SIG-M5 treated with dmso at 0.1 percent for 504 hours (cell line): Measurements from ENCODE around the gene NRGN.
A peak's percentile ranks its signal among the peaks of the same experiment; 100 is the strongest.

Source experiments
- DNase-seq: peaks from one replicate; lab custom pipeline; 2025; ENCODE audit not compliant: unreplicated experiment; lab: John Stamatoyannopoulos, UW

NRGN gene

GRCh38 chr11:124738713-124739478, 846 bp upstream of the NRGN start:
- no peak for DNase-seq

GRCh38 chr11:124740277-124740882, 638 bp downstream of the NRGN start:
- peak; percentile 59 for DNase-seq

GRCh38 chr11:124742555-124742954, 2.8 kb downstream of the NRGN start:
- no peak for DNase-seq

- no peak for DNase-seq
These were observed 3.3 kb downstream of the NRGN start for GRCh38 chr11:124743050-124743449.

GRCh38 chr11:124745270-124745834, 5.6 kb downstream of the NRGN start:
- DNase-seq, result no peak

DNA sequence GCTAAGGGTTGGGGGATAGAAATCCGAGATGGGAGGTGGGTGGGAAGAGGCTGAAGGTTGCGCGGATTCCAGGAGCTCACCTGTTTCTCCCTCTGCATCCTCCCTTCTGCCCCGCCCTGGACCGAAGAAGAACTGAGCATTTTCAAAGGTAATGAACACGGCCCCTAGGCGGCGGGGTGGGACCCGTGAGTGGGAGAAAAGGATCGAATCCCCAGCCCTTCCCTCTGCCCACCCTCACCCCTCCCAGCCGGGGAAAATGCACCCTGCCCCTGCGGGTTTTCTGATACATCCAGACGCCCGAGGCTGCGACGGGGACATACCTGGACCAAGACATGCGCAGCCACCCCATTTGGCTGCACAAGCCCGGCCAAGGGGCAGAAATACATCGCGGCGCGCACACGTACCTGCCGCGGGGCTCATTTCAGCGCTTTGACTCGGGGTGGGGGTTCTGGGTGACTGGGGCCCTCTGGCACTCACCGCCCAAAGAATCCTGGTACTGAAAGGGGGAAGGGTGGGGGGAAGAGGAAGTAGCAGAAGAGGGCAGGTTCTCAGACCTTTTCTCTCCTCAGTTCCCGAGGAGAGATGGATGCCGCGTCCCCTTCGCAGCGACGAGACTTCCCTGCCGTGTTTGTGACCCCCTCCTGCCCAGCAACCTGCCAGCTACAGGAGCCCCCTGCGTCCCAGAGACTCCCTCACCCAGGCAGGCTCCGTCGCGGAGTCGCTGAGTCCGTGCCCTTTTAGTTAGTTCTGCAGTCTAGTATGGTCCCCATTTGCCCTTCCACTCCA, 6.3 kb downstream of the NRGN start:
- DNase-seq, result peak; percentile 30

- peak; percentile 55 for DNase-seq
These were observed 7.0 kb downstream of the NRGN start for GRCh38 chr11:124746621-124747243.

DNA sequence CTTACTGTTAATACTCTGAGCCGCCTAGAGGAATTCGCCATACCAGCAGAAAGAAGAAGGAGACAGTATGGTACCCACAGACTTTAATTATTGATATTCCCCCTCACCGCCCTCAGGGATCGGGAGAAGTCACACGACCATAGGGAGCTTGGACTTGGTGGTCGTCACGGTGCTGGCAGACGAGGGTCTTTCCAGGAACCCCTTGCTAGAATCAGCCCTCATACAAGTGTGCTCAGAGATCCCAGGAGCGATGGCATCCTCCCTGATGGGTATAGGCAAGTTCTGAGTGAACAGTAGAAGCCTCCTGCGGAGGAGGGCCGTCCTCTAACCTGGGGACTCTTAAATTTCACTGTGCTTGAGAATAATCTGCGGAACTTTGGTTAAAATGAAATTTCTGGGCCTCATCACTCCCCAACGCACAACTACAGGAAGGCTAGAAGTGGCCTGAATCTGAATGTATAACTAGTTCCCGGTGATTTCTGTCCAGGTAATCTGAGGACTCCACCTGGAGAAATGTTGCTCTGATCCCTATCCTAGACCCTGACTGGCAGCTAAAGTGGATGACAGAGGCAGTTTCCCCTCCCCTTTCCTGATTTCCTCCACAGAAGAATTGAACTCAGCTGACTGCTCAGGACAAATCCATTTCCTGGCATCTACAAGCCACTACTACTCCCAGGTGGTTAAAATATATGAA, 7.8 kb downstream of the NRGN start:
- no peak for DNase-seq

GRCh38 chr11:124748100-124748418, 8.3 kb downstream of the NRGN start:
- no peak for DNase-seq

- DNase-seq, result peak; percentile 23
These were observed 9.0 kb downstream of the NRGN start for GRCh38 chr11:124748481-124749343.

DNA sequence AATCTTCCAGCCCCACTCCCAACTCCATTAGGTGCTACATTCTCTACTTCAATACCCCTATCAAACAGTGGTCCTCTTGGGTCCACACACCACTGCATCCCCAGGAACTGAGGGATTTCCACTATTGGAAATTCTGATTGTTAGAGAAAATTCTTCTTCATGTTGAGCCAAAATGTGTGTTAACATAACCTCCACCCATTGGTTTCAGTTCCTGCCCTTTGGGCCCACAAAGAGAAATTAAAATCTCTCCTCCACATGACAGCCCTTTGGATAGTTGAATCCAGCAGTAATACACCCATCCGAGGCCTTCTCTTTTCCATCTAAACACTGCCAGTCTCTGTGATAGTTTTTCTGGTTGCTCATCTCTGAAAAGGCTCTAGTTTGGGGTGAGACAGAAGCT, 10.2 kb downstream of the NRGN start:
- no peak for DNase-seq

DNA sequence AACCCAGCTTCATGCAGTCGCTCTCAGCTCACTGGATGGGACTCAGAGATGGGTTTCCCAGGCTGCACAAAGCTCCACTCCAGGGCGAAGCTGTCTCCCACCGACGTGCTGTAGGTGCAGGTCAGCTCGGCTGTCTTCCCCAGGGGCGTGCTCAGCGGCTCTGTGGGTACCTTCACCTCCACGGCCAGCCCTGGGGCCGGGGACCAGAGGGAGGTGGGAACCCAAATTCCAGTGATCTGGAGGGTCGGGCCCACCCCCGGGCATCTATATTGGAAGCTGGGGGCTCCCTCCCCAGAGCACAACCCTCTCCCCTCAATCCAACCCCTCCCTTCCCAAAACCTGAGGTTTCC, 11.6 kb downstream of the NRGN start:
- no peak for DNase-seq

DNA sequence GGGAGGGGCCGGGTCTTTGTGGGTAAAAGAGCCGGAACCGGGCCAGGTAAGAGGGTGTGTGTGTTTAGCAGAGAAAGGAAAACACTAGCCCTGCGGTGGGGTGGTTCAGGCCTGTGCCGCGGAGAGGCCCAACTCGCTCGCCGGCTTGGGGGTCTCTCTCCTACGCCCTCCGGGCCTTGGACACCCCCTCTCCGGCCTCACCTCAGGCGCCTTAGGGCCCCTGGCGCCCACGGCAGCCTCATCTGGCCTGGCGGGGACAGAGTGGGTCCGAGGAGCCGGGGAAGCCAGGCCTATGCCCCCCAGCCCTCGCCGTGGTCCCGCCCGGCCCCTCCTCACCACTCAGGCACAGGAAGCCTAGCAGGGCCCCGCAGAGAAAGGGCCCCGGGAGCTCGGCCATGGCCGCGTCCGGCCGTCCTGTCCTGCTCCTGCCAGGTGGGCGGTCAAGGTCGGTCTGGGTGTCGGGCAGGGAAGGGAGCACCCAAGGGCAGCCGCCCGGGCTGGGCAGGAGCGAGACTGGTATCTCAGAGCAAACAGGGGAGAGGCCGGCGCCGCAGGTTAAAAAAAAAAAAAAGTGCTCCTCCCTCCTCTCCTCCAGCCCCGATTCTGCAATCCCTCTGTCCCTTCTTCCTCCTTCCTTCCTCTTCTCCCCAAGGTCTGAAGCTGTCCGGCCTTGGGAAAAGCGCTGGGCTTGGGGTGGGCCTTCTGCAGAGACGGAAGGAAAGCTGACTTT, 12.2 kb downstream of the NRGN start, which contains the start of gene VSIG2:
Gene VSIG2, minus strand, starts transcription at position 515 of the 730 bp plus-strand sequence. Its CDS starts 118 bp downstream, at position 397.
- no peak for DNase-seq

DNA sequence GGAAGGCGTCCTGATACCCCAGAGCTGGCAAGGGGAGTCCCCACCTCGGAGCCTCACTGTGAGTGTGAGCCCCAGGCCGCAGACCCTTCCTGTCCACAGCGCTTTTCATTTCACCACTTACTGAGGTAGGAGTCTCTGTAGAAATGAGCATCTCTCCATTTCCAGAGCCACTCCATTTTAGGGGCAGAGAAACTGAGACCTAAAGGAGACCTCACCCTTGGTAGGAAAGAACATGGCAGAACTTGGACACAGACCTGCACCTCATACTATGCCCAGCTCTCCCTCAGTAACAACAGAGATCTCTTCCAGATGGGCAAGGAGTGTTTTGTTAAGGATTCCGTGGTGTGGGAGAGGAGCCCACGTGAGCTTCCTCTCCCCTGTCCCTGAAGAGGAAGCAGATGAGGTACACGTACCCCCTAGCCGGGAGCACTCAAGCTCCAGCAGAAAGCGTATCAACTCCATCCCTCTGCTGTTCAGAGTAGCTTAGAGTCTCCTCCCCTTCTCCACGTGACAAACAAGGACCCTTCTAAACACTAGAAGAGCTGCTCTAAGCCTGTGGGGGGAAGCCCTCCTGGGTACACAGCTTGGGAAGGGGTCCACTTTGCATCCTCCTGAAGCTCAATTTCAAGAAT, 12.8 kb downstream of the NRGN start:
- no peak for DNase-seq

GRCh38 chr11:124753205-124753604, 13.5 kb downstream of the NRGN start:
- no peak for DNase-seq

DNA sequence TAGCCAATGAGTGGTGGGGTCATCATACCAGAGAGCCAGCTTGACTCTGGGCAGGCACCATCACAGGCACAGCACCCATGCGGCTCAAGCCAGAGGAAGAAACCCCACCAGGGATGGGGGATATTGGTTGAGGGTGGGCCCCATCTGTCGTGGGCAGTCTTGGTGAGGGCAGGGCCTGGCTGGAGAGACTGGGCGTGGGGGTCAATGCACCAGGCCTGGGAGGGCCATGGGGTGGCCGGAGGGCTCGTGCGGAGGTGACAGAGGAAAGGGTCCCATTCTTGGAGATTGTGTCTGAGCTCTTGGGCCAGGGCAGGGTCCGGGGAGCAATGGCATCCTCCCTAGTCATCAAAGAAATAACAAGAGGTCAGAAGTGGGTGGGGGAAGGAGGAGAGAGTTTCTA, 13.9 kb downstream of the NRGN start:
- no peak for DNase-seq

DNA sequence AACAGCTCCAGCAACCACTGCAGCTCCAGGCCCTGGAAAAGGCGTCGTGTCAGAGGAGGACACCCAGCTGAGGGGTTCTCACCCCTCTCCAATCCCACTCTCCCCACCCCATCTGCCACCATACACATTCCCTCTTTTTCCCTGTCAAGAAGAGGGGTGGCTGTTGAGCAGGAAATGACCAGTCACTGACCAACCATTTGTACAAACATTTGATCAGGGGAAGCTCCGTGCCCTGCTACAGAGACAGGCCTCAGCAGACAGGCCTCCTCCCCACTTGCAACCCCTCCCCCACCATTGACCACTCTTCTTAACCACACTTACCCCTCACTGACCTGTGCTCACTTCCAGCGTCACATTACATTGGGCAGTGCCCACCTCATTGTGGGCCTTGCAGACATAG, 14.6 kb downstream of the NRGN start:
- DNase-seq, result no peak

GRCh38 chr11:124754710-124755109, 15.0 kb downstream of the NRGN start:
- no peak for DNase-seq
